H9 (cell line): ENCODE results near the gene ACP2. TPM values are rescaled to one million over a fixed set of nuclear protein-coding genes. Genes with fewer than 3 reads are reported as not detected.
"Not testable (repeated sequence)": the region's sequence is repeated elsewhere in the genome, so short reads cannot be mapped to it uniquely, and the experiment has no call there.

Experiments used
- DNase-seq: peaks from one replicate; pipeline ENCODE4 v3.0.0-alpha.2; 2017
- H2AFZ ChIP-seq: one replicate; pipeline ENCODE4 v1.6.1; 2013; ENCODE audit warnings: mild to moderate bottlenecking, low read length, control low read depth, moderate library complexity
- H2AK5ac ChIP-seq: 2 replicates; pipeline ENCODE4 v1.6.1; 2013; ENCODE audit warnings: low read length, control low read depth, mixed read lengths; ENCODE audit not compliant: insufficient read length
- H2BK120ac ChIP-seq: one replicate; pipeline ENCODE4 v1.6.1; 2013; ENCODE audit warnings: low read depth, mild to moderate bottlenecking, low read length, control low read depth, inconsistent platforms; ENCODE audit not compliant: poor library complexity, severe bottlenecking
- H2BK12ac ChIP-seq: 2 replicates; pipeline ENCODE4 v1.6.1; 2013; ENCODE audit warnings: low read length, control low read depth, mixed read lengths, low read depth; ENCODE audit not compliant: insufficient read length
- H2BK15ac ChIP-seq: 2 replicates; pipeline ENCODE4 v1.6.1; 2013; ENCODE audit warnings: low read depth, low read length, control low read depth
- H2BK20ac ChIP-seq: one replicate; pipeline ENCODE4 v1.6.1; 2013; ENCODE audit warnings: low read depth, mild to moderate bottlenecking, low read length, control low read depth, inconsistent platforms; ENCODE audit not compliant: poor library complexity, severe bottlenecking
- H2BK5ac ChIP-seq: 2 replicates; pipeline ENCODE4 v1.6.1; 2013; ENCODE audit warnings: low read length, control low read depth, mixed read lengths; ENCODE audit not compliant: insufficient read length
- H3K14ac ChIP-seq: 2 replicates; pipeline ENCODE4 v1.6.1; 2013; ENCODE audit warnings: low read length, control low read depth; ENCODE audit not compliant: insufficient read depth
- H3K18ac ChIP-seq: 2 replicates; pipeline ENCODE4 v1.6.1; 2013; ENCODE audit warnings: low read depth, mild to moderate bottlenecking, mixed read lengths, low read length, control low read depth; ENCODE audit not compliant: insufficient read length
- H3K23ac ChIP-seq: 2 replicates; pipeline ENCODE4 v1.6.1; 2013; ENCODE audit warnings: low read length, control low read depth, mixed read lengths, low read depth; ENCODE audit not compliant: insufficient read length
- H3K23me2 ChIP-seq: 2 replicates; pipeline ENCODE4 v1.6.1; 2013; ENCODE audit warnings: low read depth, mild to moderate bottlenecking, mixed read lengths, low read length, control low read depth; ENCODE audit not compliant: insufficient read length, poor library complexity, severe bottlenecking
- H3K27ac ChIP-seq: 2 replicates; pipeline ENCODE4 v1.5.1; 2013; ENCODE audit warnings: low read length, control low read depth, mixed read lengths, low read depth; ENCODE audit not compliant: insufficient read length
- H3K27me3 ChIP-seq: 2 replicates; pipeline ENCODE4 v1.6.1; 2013; ENCODE audit warnings: low read length, control low read depth, inconsistent platforms; ENCODE audit not compliant: insufficient read depth
- H3K4ac ChIP-seq: 2 replicates; pipeline ENCODE4 v1.6.1; 2013; ENCODE audit warnings: low read depth, mild to moderate bottlenecking, control low read depth, inconsistent platforms, low read length, moderate library complexity
- H3K4me1 ChIP-seq: 2 replicates; pipeline ENCODE4 v1.6.1; 2013; ENCODE audit warnings: low read length, control low read depth, inconsistent platforms; ENCODE audit not compliant: insufficient read depth
- H3K4me2 ChIP-seq: 2 replicates; pipeline ENCODE4 v1.6.1; 2013; ENCODE audit warnings: low read length, control low read depth, mixed read lengths; ENCODE audit not compliant: insufficient read length, insufficient read depth
- H3K56ac ChIP-seq: 2 replicates; pipeline ENCODE4 v1.6.1; 2013; ENCODE audit warnings: low read depth, mild to moderate bottlenecking, mixed read lengths, low read length, control low read depth; ENCODE audit not compliant: insufficient read length
- H3K79me1 ChIP-seq: 2 replicates; pipeline ENCODE4 v1.6.1; 2013; ENCODE audit warnings: low read depth, mild to moderate bottlenecking, moderate library complexity, low read length, control low read depth, inconsistent platforms; ENCODE audit not compliant: insufficient read depth, poor library complexity, severe bottlenecking
- H3K79me2 ChIP-seq: 2 replicates; pipeline ENCODE4 v1.6.1; 2013; ENCODE audit warnings: low read length, control low read depth, inconsistent platforms; ENCODE audit not compliant: insufficient read depth
- H3K9ac ChIP-seq: 2 replicates; pipeline ENCODE4 v1.6.1; 2013; ENCODE audit warnings: low read length, control low read depth, mixed read lengths; ENCODE audit not compliant: insufficient read length; ENCODE audit errors: extremely low read depth
- H3K9me3 ChIP-seq: one replicate; pipeline ENCODE4 v1.6.1; 2013; ENCODE audit warnings: low read depth, low read length, inconsistent platforms; ENCODE audit not compliant: control insufficient read depth
- H3T11ph ChIP-seq: one replicate; pipeline ENCODE4 v1.6.1; 2013; ENCODE audit warnings: mild to moderate bottlenecking, low read length, control low read depth, inconsistent platforms
- H4K20me1 ChIP-seq: one replicate; pipeline ENCODE4 v1.6.1; 2013; ENCODE audit not compliant: control insufficient read depth, insufficient read length, insufficient read depth
- H4K5ac ChIP-seq: 2 replicates; pipeline ENCODE4 v1.6.1; 2013; ENCODE audit warnings: low read depth, mild to moderate bottlenecking, mixed read lengths, low read length, control low read depth; ENCODE audit not compliant: insufficient read length
- H4K8ac ChIP-seq: replicated peaks from 2 replicates; pipeline ENCODE4 v1.6.1; 2013; ENCODE audit warnings: low read length, control low read depth, mixed read lengths, low read depth; ENCODE audit not compliant: insufficient read length
- H4K91ac ChIP-seq: 2 replicates; pipeline ENCODE4 v1.6.1; 2013; ENCODE audit warnings: low read depth, mild to moderate bottlenecking, moderate library complexity, mixed read lengths, low read length, control low read depth; ENCODE audit not compliant: insufficient read length
- H3K27ac Mint-ChIP-seq, 3 experiments: 2 replicates in 2 of 3; 3 replicates in 1 of 3; pipeline ENCODE4 v1.8.0; 2020 to 2021; ENCODE audit warnings: mixed read lengths in 3 of 3, mild to moderate bottlenecking in 1 of 3, moderate library complexity in 1 of 3
- H3K27me3 Mint-ChIP-seq: 2 replicates; pipeline ENCODE4 v1.8.0; 2021; ENCODE audit warnings: low read depth, mild to moderate bottlenecking, moderate library complexity, mixed read lengths
- H3K36me3 Mint-ChIP-seq, 3 experiments: 2 replicates in 2 of 3; 3 replicates in 1 of 3; pipeline ENCODE4 v1.8.0; 2020 to 2021; ENCODE audit warnings: low read depth in 3 of 3, mixed read lengths in 3 of 3; ENCODE audit not compliant: insufficient read depth in 1 of 3
- H3K4me1 Mint-ChIP-seq, 2 experiments: 2 replicates each; pipeline ENCODE4 v1.8.0; 2020; ENCODE audit warnings: mixed read lengths in 2 of 2
- H3K4me3 Mint-ChIP-seq, 2 experiments: 2 replicates in 1 of 2; 3 replicates in 1 of 2; pipeline ENCODE4 v1.8.0; 2020 to 2021; ENCODE audit warnings: mild to moderate bottlenecking in 2 of 2, mixed read lengths in 2 of 2, moderate library complexity in 1 of 2
- H3K9me3 Mint-ChIP-seq, 2 experiments: 2 replicates in 1 of 2; 3 replicates in 1 of 2; pipeline ENCODE4 v1.8.0; 2020; ENCODE audit warnings: mild to moderate bottlenecking in 2 of 2, mixed read lengths in 2 of 2, moderate library complexity in 1 of 2
- CTCF ChIP-seq: fragments of 200-600 bp; sonication (generic); conservative IDR thresholded peaks from 3 replicates; pipeline ENCODE4 v1.8.0; 2021; ENCODE audit warnings: antibody characterized with exemption, mild to moderate bottlenecking
- WGBS: extraction: QIAGEN DNeasy Blood & Tissue Kit; methylation state at CpG from one replicate; pipeline ENCODE4 v1.1.7; 2013; ENCODE audit warnings: missing lambda C conversion rate, low lambda C conversion rate, mixed read lengths; ENCODE audit not compliant: insufficient read length; ENCODE audit errors: extremely low coverage; 5-methylcytosine and 5-hydroxymethylcytosine counted together
- total RNA-seq: library from RNA; stranded (reverse); gene quantifications from 2 replicates; pipeline ENCODE4 v1.2.1, GENCODE V29; 2021

The ACP2 gene
- total RNA-seq, 1 experiment from 2014 or later, result 29.5 TPM

DNA sequence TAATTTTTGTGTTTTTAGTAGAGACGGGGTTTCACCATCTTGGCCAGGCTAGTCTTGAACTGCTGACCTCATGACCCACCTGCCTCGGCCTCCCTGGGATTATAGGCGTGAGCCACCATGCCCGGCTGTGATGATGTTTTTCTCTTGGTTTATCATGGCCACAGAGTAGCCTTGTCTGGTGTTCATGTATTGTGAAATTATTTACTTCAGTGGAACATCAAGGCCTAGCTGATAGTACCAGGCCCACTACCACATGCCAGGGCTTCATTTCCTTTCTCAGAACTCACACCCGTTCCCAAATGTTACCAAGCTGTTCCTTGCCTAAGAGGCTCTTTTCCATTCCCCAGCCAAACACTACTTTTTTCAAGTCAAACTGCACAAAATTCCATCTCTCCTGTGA lies 40.0 kb downstream of the ACP2 start:
- no peaks in the 10 kb centered on the region for H3K9me3 ChIP-seq
- no peak overlapping the region for H4K8ac ChIP-seq
- H3K4me2 ChIP-seq, result no peak overlapping the region
- H3K9ac ChIP-seq, result no peak overlapping the region
- no peak overlapping the region for H2BK12ac ChIP-seq
- no peak overlapping the region for H4K5ac ChIP-seq
- no peaks in the 10 kb centered on the region; the same call in 1 of the 2 replicates for H3K4me1 ChIP-seq
- H3K27me3 ChIP-seq, result no peaks in the 10 kb centered on the region
- no peak overlapping the region for H3K56ac ChIP-seq
- H3K23me2 ChIP-seq, result no peaks in the 10 kb centered on the region
- H3K4me1 Mint-ChIP-seq, result peaks cover 8 to 9% of the 10 kb centered on the region in 2 experiments
- no peak overlapping the region for H2BK120ac ChIP-seq
- H3K79me1 ChIP-seq, result no peaks in the 10 kb centered on the region
- no peaks in the 10 kb centered on the region for H4K20me1 ChIP-seq
- no peak for TF ChIP-seq CTCF
- H3K4me3 Mint-ChIP-seq, result no peak overlapping the region
- no peak overlapping the region for H3K14ac ChIP-seq
- no peak overlapping the region for H2BK5ac ChIP-seq
- no peak overlapping the region for H2BK20ac ChIP-seq
- H3K9me3 Mint-ChIP-seq, result no peaks in the 10 kb centered on the region
- no peak overlapping the region for H3K27ac ChIP-seq
- DNase-seq, result no peak
- no peaks in the 10 kb centered on the region for H3K36me3 Mint-ChIP-seq
- H3K79me2 ChIP-seq, result no peaks in the 10 kb centered on the region
- no peaks in the 10 kb centered on the region; the same call in 1 of the 2 replicates for H3K27me3 Mint-ChIP-seq
- H3K27ac Mint-ChIP-seq, result peak overlapping the region in 1 of 3 experiments; percentile 10; a peak in 1 of 7 replicates
- H2BK15ac ChIP-seq, result no peak overlapping the region
- no peak overlapping the region for H3K23ac ChIP-seq
- no CpG with 5 or more reads among the region's 5 CpGs for WGBS
- no peak overlapping the region for H2AFZ ChIP-seq
- H3K4ac ChIP-seq, result no peak overlapping the region
- no peak overlapping the region for H3K18ac ChIP-seq
- H4K91ac ChIP-seq, result no peak overlapping the region
- no peak overlapping the region for H2AK5ac ChIP-seq
- H3T11ph ChIP-seq, result no peak overlapping the region

DNA sequence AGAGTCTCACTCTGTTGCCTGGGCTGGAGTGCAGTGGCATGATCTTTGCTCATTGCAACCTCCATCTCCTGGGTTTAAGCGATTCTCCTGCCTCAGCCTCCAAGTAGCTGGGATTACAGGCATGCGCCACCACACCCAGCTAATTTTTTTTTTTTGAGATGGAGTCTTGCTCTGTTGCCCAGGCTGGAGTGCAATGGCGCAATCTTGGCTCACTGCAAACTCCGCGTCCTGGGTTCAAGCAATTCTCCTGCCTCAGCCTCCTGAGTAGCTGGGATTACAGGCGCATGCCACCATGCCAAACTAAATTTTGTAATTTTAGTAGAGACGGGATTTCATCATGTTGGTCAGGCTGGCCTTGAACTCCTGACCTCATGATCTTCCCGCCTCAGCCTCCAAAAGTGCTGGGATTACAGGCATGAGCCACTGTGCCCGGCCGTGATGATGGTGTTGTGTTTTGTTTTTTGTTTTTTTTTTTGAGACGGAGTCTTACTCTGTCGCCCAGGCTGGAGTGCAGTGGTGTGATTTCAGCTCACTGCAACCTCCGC lies 40.5 kb downstream of the ACP2 start:
- H3K27me3 ChIP-seq, H3K27ac ChIP-seq, H3K79me1 ChIP-seq, H3K23ac ChIP-seq, H2AFZ ChIP-seq, H4K91ac ChIP-seq, H2BK12ac ChIP-seq, H2AK5ac ChIP-seq, H3K56ac ChIP-seq, H3K9me3 ChIP-seq, H4K8ac ChIP-seq, H3K18ac ChIP-seq, H3K27ac Mint-ChIP-seq, H3T11ph ChIP-seq, H3K9ac ChIP-seq, H3K9me3 Mint-ChIP-seq, H2BK5ac ChIP-seq, DNase-seq, H3K14ac ChIP-seq, H3K79me2 ChIP-seq, H2BK120ac ChIP-seq, H3K4me3 Mint-ChIP-seq, H4K20me1 ChIP-seq, H3K4ac ChIP-seq, H2BK15ac ChIP-seq, H4K5ac ChIP-seq, H3K4me1 ChIP-seq, H2BK20ac ChIP-seq, H3K27me3 Mint-ChIP-seq, H3K4me1 Mint-ChIP-seq, H3K4me2 ChIP-seq, H3K36me3 Mint-ChIP-seq, H3K23me2 ChIP-seq: not testable (repeated sequence)
- WGBS, result no CpG with 5 or more reads among the region's 13 CpGs
